CD8-positive, alpha-beta memory T cell (primary cell): ENCODE measurements around the gene CHRNB4. TPM values are rescaled to one million over a fixed set of nuclear protein-coding genes. Genes with fewer than 3 reads are reported as not detected.
"Not testable (repeated sequence)": the region's sequence is repeated elsewhere in the genome, so short reads cannot be mapped to it uniquely, and the experiment has no call there.

Source experiments
- CTCF ChIA-PET: fragments of 350-600 bp; sonication (Branson Sonifier 250); formaldehyde crosslinking; loops from one replicate; lab custom pipeline; 2021; ENCODE audit warnings: antibody characterized with exemption; lab: Charles Lee
- POLR2A ChIA-PET: fragments of 350-600 bp; sonication (Branson Sonifier 250); formaldehyde crosslinking; loops from one replicate; lab custom pipeline; 2021; ENCODE audit warnings: antibody characterized with exemption; lab: Charles Lee
- DNase-seq, 5 donors: peaks; one replicate each; pipeline versions ENCODE4 v3.0.0 to v3.0.0-alpha.2; 2020 to 2022; ENCODE audit warnings: mixed read lengths in 1 of 5
- H3K27ac ChIP-seq: one replicate; pipeline ENCODE4 v1.7.0; 2013; ENCODE audit warnings: low read depth, mild to moderate bottlenecking, low read length, moderate library complexity
- H3K27me3 ChIP-seq: 2 replicates; pipeline ENCODE4 v1.7.0; 2013; ENCODE audit warnings: low read length, mild to moderate bottlenecking; ENCODE audit not compliant: insufficient read depth, poor library complexity, severe bottlenecking
- H3K36me3 ChIP-seq: 2 replicates; pipeline ENCODE4 v1.7.0; 2013; ENCODE audit warnings: mild to moderate bottlenecking, low read length, moderate library complexity; ENCODE audit not compliant: insufficient read depth
- H3K4me1 ChIP-seq: 2 replicates; pipeline ENCODE4 v1.7.0; 2013; ENCODE audit warnings: mild to moderate bottlenecking, low read length, moderate library complexity; ENCODE audit not compliant: insufficient read depth
- H3K4me3 ChIP-seq: 2 replicates; pipeline ENCODE4 v1.7.0; 2013; ENCODE audit warnings: mild to moderate bottlenecking, low read length
- H3K9me3 ChIP-seq: 2 replicates; pipeline ENCODE4 v1.7.0; 2013; ENCODE audit warnings: mild to moderate bottlenecking, low read length
- H3K27ac Mint-ChIP-seq, 8 donors: one replicate each; pipeline ENCODE4 v1.8.0; 2020 to 2021; ENCODE audit warnings: mixed read lengths in 8 of 8, mild to moderate bottlenecking in 6 of 8, inconsistent platforms in 3 of 8, moderate library complexity in 3 of 8
- H3K27me3 Mint-ChIP-seq, 2 donors: one replicate each; pipeline ENCODE4 v1.8.0; 2020 to 2021; ENCODE audit warnings: mixed read lengths in 2 of 2, mild to moderate bottlenecking in 1 of 2, moderate library complexity in 1 of 2
- H3K36me3 Mint-ChIP-seq, 3 donors: one replicate each; pipeline ENCODE4 v1.8.0; 2020 to 2021; ENCODE audit warnings: mixed read lengths in 3 of 3, inconsistent platforms in 1 of 3, mild to moderate bottlenecking in 1 of 3
- H3K4me1 Mint-ChIP-seq, 3 donors: one replicate each; pipeline ENCODE4 v1.8.0; 2020 to 2021; ENCODE audit warnings: mixed read lengths in 3 of 3, inconsistent platforms in 1 of 3, mild to moderate bottlenecking in 1 of 3
- H3K4me3 Mint-ChIP-seq, 7 donors: one replicate each; pipeline ENCODE4 v1.8.0; 2020 to 2021; ENCODE audit warnings: mixed read lengths in 7 of 7, mild to moderate bottlenecking in 6 of 7, moderate library complexity in 4 of 7, inconsistent platforms in 2 of 7
- H3K9me3 Mint-ChIP-seq, 5 donors: one replicate each; pipeline ENCODE4 v1.8.0; 2020 to 2022; ENCODE audit warnings: mixed read lengths in 5 of 5, mild to moderate bottlenecking in 3 of 5, moderate library complexity in 2 of 5, inconsistent platforms in 1 of 5
- polyA plus RNA-seq: library from polyadenylated mRNA; unstranded; fragments of 300-500 nt; fragmentation: Illumina TruSeq; gene quantifications from one replicate; pipeline ENCODE4 v1.2.3, GENCODE V29; 2021
- total RNA-seq, 2 experiments: library from RNA; stranded (reverse); gene quantifications; one replicate each; pipeline ENCODE4 v1.2.3, GENCODE V29; 2021

The CHRNB4 gene
- total and polyA plus RNA-seq, 3 experiments from 2014 or later = not detected

- H3K27me3 Mint-ChIP-seq = peaks cover 20 to 25% of the 10 kb centered on the region in 2 donors
- no peak for DNase-seq
- Histone ChIP-seq H3K36me3 (no peaks in the 10 kb centered on the region), H3K27me3 (peaks cover 8% of the 10 kb centered on the region), H3K9me3 (no peaks in the 10 kb centered on the region), H3K4me3 (no peak overlapping the region), H3K4me1 (no peaks in the 10 kb centered on the region), H3K27ac (no peak overlapping the region)
- CTCF ChIA-PET = interaction anchor here (0.6 kb wide), 1 partner anchor 75 kb away, joined by 3 read pairs; no protein-coding TSS in a partner anchor
- POLR2A ChIA-PET = no interaction called here
- H3K27ac Mint-ChIP-seq = peak overlapping the region in 2 of 8 donors; percentile 48 to 61
- no peaks in the 10 kb centered on the region for H3K9me3 Mint-ChIP-seq
- H3K4me1 Mint-ChIP-seq = peaks cover 0 to 12% (median 4%) of the 10 kb centered on the region in 3 donors
- H3K36me3 Mint-ChIP-seq = no peaks in the 10 kb centered on the region
- no peak overlapping the region for H3K4me3 Mint-ChIP-seq
Measured at GRCh38 chr15:78616506-78616905, 24.5 kb downstream of the CHRNB4 start.

DNA sequence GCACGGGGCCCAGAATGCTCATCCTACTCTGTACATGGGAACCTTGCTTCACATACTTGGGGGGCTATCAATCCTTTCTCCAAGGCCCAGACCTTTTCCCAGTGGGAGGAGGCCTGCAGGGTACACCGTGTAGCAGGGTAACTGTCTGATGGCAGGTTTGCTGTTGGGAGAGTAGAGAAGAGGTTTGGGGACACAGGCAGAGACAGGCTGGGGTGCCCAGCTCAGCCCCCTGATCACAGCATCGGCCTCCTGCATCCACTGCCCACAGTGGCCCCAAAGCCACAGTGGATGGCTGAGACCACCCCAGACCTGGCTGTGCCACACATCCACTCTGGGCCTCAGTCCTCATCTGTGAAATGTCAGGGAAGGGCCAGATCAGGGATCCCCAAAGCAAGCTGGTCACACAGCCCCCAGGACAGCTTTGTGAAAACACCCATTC lies 25.8 kb downstream of the CHRNB4 start:
- H3K4me3 Mint-ChIP-seq = no peak overlapping the region
- no peak overlapping the region for H3K4me3 ChIP-seq

GRCh38 chr15:78614021-78614420 lies 27.0 kb downstream of the CHRNB4 start:
- Histone ChIP-seq H3K27me3 (peaks cover 3% of the 10 kb centered on the region), H3K4me3 (no peak overlapping the region), H3K9me3 (no peaks in the 10 kb centered on the region), H3K4me1 (no peaks in the 10 kb centered on the region), H3K36me3 (no peaks in the 10 kb centered on the region), H3K27ac (no peak overlapping the region)
- H3K27me3 Mint-ChIP-seq = peaks cover 9 to 13% of the 10 kb centered on the region in 2 donors
- H3K4me3 Mint-ChIP-seq = no peak overlapping the region
- H3K36me3 Mint-ChIP-seq = no peaks in the 10 kb centered on the region
- ChIA-PET POLR2A (no interaction called here), CTCF (no interaction called here)
- H3K9me3 Mint-ChIP-seq = no peaks in the 10 kb centered on the region
- H3K4me1 Mint-ChIP-seq = peaks cover 0 to 4% (median 4%) of the 10 kb centered on the region in 3 donors
- DNase-seq = no peak
- H3K27ac Mint-ChIP-seq = peak overlapping the region in 1 of 8 donors; percentile 91

More for the DNA sequence above, 25.8 kb downstream of the CHRNB4 start:
- Histone ChIP-seq H3K27ac (no peak overlapping the region), H3K27me3 (peaks cover 8% of the 10 kb centered on the region), H3K36me3 (no peaks in the 10 kb centered on the region), H3K9me3 (no peaks in the 10 kb centered on the region), H3K4me1 (no peaks in the 10 kb centered on the region)
- Mint-ChIP-seq H3K27ac (no peak overlapping the region), H3K36me3 (no peaks in the 10 kb centered on the region), H3K4me1 (peaks cover 0 to 9% (median 4%) of the 10 kb centered on the region in 3 donors), H3K27me3 (peaks cover 15 to 20% of the 10 kb centered on the region in 2 donors), H3K9me3 (no peaks in the 10 kb centered on the region)
- no peak for DNase-seq
- POLR2A ChIA-PET = no interaction called here
- CTCF ChIA-PET = no interaction called here

DNA sequence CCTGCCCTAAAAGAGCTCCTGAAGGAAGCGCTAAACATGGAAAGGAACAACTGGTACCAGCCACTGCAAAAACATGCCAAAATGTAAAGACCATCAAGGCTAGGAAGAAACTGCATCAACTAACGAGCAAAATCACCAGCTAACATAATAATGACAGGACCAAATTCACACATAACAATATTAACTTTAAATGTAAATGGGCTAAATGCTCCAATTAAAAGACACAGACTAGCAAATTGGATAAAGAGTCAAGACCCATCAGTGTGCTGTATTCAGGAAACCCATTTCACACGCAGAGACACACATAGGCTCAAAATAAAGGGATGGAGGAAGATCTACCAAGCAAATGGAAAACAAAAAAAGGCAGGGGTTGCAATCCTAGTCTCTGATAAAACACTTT lies 31.5 kb downstream of the CHRNB4 start:
- H3K27ac Mint-ChIP-seq, H3K9me3 ChIP-seq, H3K4me3 Mint-ChIP-seq, DNase-seq, H3K4me1 ChIP-seq, H3K9me3 Mint-ChIP-seq, H3K27ac ChIP-seq, CTCF ChIA-PET, H3K36me3 ChIP-seq, POLR2A ChIA-PET, H3K4me3 ChIP-seq, H3K4me1 Mint-ChIP-seq, H3K27me3 ChIP-seq, H3K36me3 Mint-ChIP-seq: not testable (repeated sequence)
- H3K27me3 Mint-ChIP-seq = peaks cover 17 to 19% of the 10 kb centered on the region in 2 donors

DNA sequence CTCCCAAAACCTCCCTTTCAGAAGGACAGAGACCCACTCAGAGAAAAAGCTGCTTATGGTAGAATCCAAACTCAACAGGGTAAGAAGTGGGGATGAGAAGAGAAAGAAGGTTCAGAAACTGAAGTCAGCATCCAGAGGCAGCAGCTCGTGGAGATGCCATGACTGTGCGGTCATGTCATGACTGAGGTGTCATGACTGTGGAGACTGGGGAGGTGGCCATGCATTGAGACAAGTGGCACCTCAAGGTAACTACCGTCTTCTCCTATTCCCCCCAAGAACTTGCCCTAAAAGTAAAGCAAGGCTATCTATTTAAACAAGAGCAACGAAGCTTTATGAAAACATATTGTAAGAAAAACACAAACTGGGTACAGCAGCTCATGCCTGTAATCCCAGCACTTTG lies 35.3 kb downstream of the CHRNB4 start:
- H3K36me3 Mint-ChIP-seq = peaks cover 0 to 4% (median 0%) of the 10 kb centered on the region in 3 donors
- Histone ChIP-seq H3K4me1 (no peaks in the 10 kb centered on the region), H3K27ac (no peak overlapping the region), H3K27me3 (no peaks in the 10 kb centered on the region), H3K36me3 (no peaks in the 10 kb centered on the region), H3K9me3 (no peaks in the 10 kb centered on the region), H3K4me3 (no peak overlapping the region)
- no peaks in the 10 kb centered on the region for H3K4me1 Mint-ChIP-seq
- DNase-seq = no peak
- ChIA-PET POLR2A (no interaction called here), CTCF (no interaction called here)
- H3K9me3 Mint-ChIP-seq = no peaks in the 10 kb centered on the region
- no peak overlapping the region for H3K4me3 Mint-ChIP-seq
- H3K27me3 Mint-ChIP-seq = peaks cover 35 to 52% of the 10 kb centered on the region in 2 donors
- H3K27ac Mint-ChIP-seq = no peak overlapping the region

GRCh38 chr15:78605201-78605600 lies 35.8 kb downstream of the CHRNB4 start:
- Histone ChIP-seq H3K36me3 (no peaks in the 10 kb centered on the region), H3K27ac (no peak overlapping the region), H3K4me1 (no peaks in the 10 kb centered on the region), H3K4me3 (no peak overlapping the region), H3K27me3 (no peaks in the 10 kb centered on the region), H3K9me3 (no peaks in the 10 kb centered on the region)
- H3K4me1 Mint-ChIP-seq = no peaks in the 10 kb centered on the region
- peaks cover 0 to 4% (median 0%) of the 10 kb centered on the region in 3 donors for H3K36me3 Mint-ChIP-seq
- ChIA-PET CTCF (no interaction called here), POLR2A (no interaction called here)
- H3K4me3 Mint-ChIP-seq = no peak overlapping the region
- peaks cover 35 to 52% of the 10 kb centered on the region in 2 donors for H3K27me3 Mint-ChIP-seq
- H3K9me3 Mint-ChIP-seq = no peaks in the 10 kb centered on the region
- no peak overlapping the region for H3K27ac Mint-ChIP-seq
- no peak for DNase-seq

GRCh38 chr15:78604420-78604819 lies 36.6 kb downstream of the CHRNB4 start:
- Histone ChIP-seq H3K4me3 (no peak overlapping the region), H3K27ac (no peak overlapping the region), H3K27me3 (no peaks in the 10 kb centered on the region), H3K36me3 (no peaks in the 10 kb centered on the region), H3K9me3 (no peaks in the 10 kb centered on the region), H3K4me1 (no peaks in the 10 kb centered on the region)
- Mint-ChIP-seq H3K4me3 (no peak overlapping the region), H3K9me3 (no peaks in the 10 kb centered on the region), H3K27ac (no peak overlapping the region), H3K36me3 (peaks cover 0 to 4% (median 0%) of the 10 kb centered on the region in 3 donors), H3K27me3 (peaks cover 34 to 48% of the 10 kb centered on the region in 2 donors), H3K4me1 (no peaks in the 10 kb centered on the region)
- DNase-seq = no peak
- POLR2A ChIA-PET = no interaction called here
- CTCF ChIA-PET = no interaction called here

GRCh38 chr15:78603467-78603866 lies 37.5 kb downstream of the CHRNB4 start:
- no peaks in the 10 kb centered on the region for H3K4me1 Mint-ChIP-seq
- peaks cover 34 to 48% of the 10 kb centered on the region in 2 donors for H3K27me3 Mint-ChIP-seq
- no peaks in the 10 kb centered on the region for H3K36me3 ChIP-seq
- POLR2A ChIA-PET = no interaction called here
- H3K4me3 Mint-ChIP-seq = peak overlapping the region in 1 of 7 donors; percentile 66
- DNase-seq = no peak
- CTCF ChIA-PET = no interaction called here
- no peak overlapping the region for H3K4me3 ChIP-seq
- H3K27ac Mint-ChIP-seq = no peak overlapping the region
- no peaks in the 10 kb centered on the region for H3K9me3 ChIP-seq
- H3K36me3 Mint-ChIP-seq = peaks cover 0 to 4% (median 0%) of the 10 kb centered on the region in 3 donors
- no peaks in the 10 kb centered on the region for H3K27me3 ChIP-seq
- H3K9me3 Mint-ChIP-seq = no peaks in the 10 kb centered on the region
- H3K27ac ChIP-seq = no peak overlapping the region
- H3K4me1 ChIP-seq = no peaks in the 10 kb centered on the region
